ENCODE data around the gene NTN1. TPM values are rescaled to one million over a fixed set of nuclear protein-coding genes. Genes with fewer than 3 reads are reported as not detected.
A peak's percentile ranks its signal among the peaks of the same experiment; 100 is the strongest.

The NTN1 gene
- total RNA-seq, 3 donors from 2014 or later (not counting 1 experiment from before 2014, with no cell fraction given), result 0.12 to 0.15 (median 0.14) TPM

GRCh38 chr17:9016941-9017552, 4.3 kb upstream of the NTN1 start:
- H3K27ac Mint-ChIP-seq, result no peak overlapping the region
- no peaks in the 10 kb centered on the region for H3K36me3 ChIP-seq (ENCODE audit: control insufficient read depth, insufficient read depth, low read length)
- DNase-seq (no peak), ATAC-seq (no peak)
- H3K4me1 ChIP-seq (ENCODE audit: control insufficient read depth, insufficient read depth, low read length), result peaks cover 7% of the 10 kb centered on the region
- H3K9me3 Mint-ChIP-seq, result no peaks in the 10 kb centered on the region
- H3K27me3 ChIP-seq (ENCODE audit: control insufficient read depth, insufficient read depth, low read length), result peaks cover 9% of the 10 kb centered on the region
- H3K27ac ChIP-seq (ENCODE audit: low read length), result no peak overlapping the region
- H3K9me3 ChIP-seq (ENCODE audit: control insufficient read depth, insufficient read depth, low read length), result no peaks in the 10 kb centered on the region
- no peak overlapping the region for H3K4me3 Mint-ChIP-seq
- H3K4me3 ChIP-seq (ENCODE audit: low read length), result no peak overlapping the region
- H3K36me3 Mint-ChIP-seq, result no peaks in the 10 kb centered on the region
- TF ChIP-seq, protein P1, sequence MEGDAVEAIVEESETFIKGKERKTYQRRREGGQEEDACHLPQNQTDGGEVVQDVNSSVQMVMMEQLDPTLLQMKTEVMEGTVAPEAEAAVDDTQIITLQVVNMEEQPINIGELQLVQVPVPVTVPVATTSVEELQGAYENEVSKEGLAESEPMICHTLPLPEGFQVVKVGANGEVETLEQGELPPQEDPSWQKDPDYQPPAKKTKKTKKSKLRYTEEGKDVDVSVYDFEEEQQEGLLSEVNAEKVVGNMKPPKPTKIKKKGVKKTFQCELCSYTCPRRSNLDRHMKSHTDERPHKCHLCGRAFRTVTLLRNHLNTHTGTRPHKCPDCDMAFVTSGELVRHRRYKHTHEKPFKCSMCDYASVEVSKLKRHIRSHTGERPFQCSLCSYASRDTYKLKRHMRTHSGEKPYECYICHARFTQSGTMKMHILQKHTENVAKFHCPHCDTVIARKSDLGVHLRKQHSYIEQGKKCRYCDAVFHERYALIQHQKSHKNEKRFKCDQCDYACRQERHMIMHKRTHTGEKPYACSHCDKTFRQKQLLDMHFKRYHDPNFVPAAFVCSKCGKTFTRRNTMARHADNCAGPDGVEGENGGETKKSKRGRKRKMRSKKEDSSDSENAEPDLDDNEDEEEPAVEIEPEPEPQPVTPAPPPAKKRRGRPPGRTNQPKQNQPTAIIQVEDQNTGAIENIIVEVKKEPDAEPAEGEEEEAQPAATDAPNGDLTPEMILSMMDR (IDR thresholded peaks at IDR 0.05), result no peak
- peaks cover 29 to 46% of the 10 kb centered on the region in 2 donors for H3K27me3 Mint-ChIP-seq (ENCODE audit: low read depth in 2 of 2)
- 10% methylated on average over 3 of the region's 3 CpGs for WGBS (ENCODE audit: insufficient coverage)
- intact Hi-C loops (cut with micrococcal nuclease), result no loop called here
- H3K4me1 Mint-ChIP-seq, result no peaks in the 10 kb centered on the region

- H3K27ac Mint-ChIP-seq, result no peak overlapping the region
- no peaks in the 10 kb centered on the region for H3K9me3 Mint-ChIP-seq
- TF ChIP-seq, protein P1 (IDR thresholded peaks at IDR 0.05), result no peak
- DNase-seq, result no peak
- Histone ChIP-seq H3K27me3 (ENCODE audit: control insufficient read depth, insufficient read depth, low read length) (peaks cover 18% of the 10 kb centered on the region), H3K27ac (ENCODE audit: low read length) (no peak overlapping the region), H3K9me3 (ENCODE audit: control insufficient read depth, insufficient read depth, low read length) (no peaks in the 10 kb centered on the region), H3K4me1 (ENCODE audit: control insufficient read depth, insufficient read depth, low read length) (peaks cover 21% of the 10 kb centered on the region), H3K36me3 (ENCODE audit: control insufficient read depth, insufficient read depth, low read length) (no peaks in the 10 kb centered on the region), H3K4me3 (ENCODE audit: low read length) (no peak overlapping the region)
- no peak overlapping the region for H3K4me3 Mint-ChIP-seq
- peaks cover 4 to 6% of the 10 kb centered on the region in 2 donors for H3K4me1 Mint-ChIP-seq
- no peaks in the 10 kb centered on the region for H3K36me3 Mint-ChIP-seq
- intact Hi-C loops (cut with micrococcal nuclease), result no loop called here
- no peak for ATAC-seq
- 69% methylated on average over 4 of the region's 4 CpGs for WGBS (ENCODE audit: insufficient coverage)
- peaks cover 27 to 38% of the 10 kb centered on the region in 2 donors for H3K27me3 Mint-ChIP-seq (ENCODE audit: low read depth in 2 of 2)
Observed at GRCh38 chr17:9018726-9019125, 2.6 kb upstream of the NTN1 start.

DNA sequence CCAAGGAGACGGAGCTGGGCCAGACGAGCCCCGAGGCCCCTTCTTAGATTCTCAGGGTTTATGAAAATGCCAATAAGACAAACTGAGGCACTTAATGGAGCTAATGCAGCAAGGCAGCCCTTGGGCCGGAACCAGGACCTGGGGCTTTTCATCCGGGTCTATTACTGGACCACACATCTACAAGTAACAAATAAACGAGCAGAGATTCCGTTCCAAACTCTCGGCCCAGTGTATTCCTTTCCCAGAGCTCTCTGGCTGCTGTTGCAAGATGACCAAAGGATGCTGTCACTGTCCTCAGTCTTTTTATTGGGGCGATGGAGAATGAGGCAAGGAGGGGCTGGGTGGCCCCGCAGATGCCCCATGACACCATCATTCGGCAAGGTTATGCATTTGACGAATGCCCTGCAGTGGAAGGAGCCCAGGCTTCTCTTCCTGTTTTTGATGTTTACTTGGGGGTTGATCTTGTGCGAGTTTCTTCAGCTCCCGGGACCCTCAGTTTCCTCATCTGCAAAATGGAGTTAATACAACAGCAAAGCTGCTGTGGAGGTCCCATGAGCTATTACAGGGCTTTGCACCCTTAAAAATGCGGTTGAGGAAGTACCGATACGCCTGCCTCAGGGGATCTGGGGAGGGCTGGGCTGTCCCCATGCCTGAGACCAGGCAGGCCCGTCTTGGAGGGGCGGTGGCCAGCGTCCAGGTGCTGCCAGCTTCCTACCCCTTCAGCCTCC, 1.1 kb upstream of the NTN1 start:
- H3K27me3 Mint-ChIP-seq (ENCODE audit: low read depth in 2 of 2), result peaks cover 38 to 42% of the 10 kb centered on the region in 2 donors
- Histone ChIP-seq H3K4me3 (ENCODE audit: low read length) (peak overlapping the region; percentile 39), H3K36me3 (ENCODE audit: control insufficient read depth, insufficient read depth, low read length) (no peaks in the 10 kb centered on the region), H3K4me1 (ENCODE audit: control insufficient read depth, insufficient read depth, low read length) (peaks cover 21% of the 10 kb centered on the region), H3K27ac (ENCODE audit: low read length) (no peak overlapping the region), H3K27me3 (ENCODE audit: control insufficient read depth, insufficient read depth, low read length) (peaks cover 25% of the 10 kb centered on the region), H3K9me3 (ENCODE audit: control insufficient read depth, insufficient read depth, low read length) (no peaks in the 10 kb centered on the region)
- no peak for ATAC-seq
- H3K27ac Mint-ChIP-seq, result no peak overlapping the region
- WGBS (ENCODE audit: insufficient coverage), result 48% methylated on average over 20 of the region's 20 CpGs
- no peaks in the 10 kb centered on the region for H3K9me3 Mint-ChIP-seq
- no peak for DNase-seq
- H3K4me3 Mint-ChIP-seq, result peak overlapping the region; percentile 57
- H3K36me3 Mint-ChIP-seq, result no peaks in the 10 kb centered on the region
- H3K4me1 Mint-ChIP-seq, result peaks cover 4 to 6% of the 10 kb centered on the region in 2 donors
- intact Hi-C loops (cut with micrococcal nuclease), result loop anchor here (10.0 kb wide), 1 partner anchor 55 kb away; the partner anchor contains the start of gene PIK3R5
- TF ChIP-seq, protein P1 (IDR thresholded peaks at IDR 0.05), result no peak

Measured in natural killer cell (primary cell).